GM12878 (cell line): Measurements from ENCODE around the gene PAPPA.

Experiments
- CEBPB ChIP-seq, 2 experiments: fragments of 150-350 bp in 1 of 2; IDR thresholded peaks; 2 replicates each; pipeline ENCODE4 v1.6.1; 2012 to 2014; ENCODE audit warnings: low read depth in 2 of 2, low read length in 2 of 2, borderline replicate concordance in 1 of 2, inconsistent platforms in 1 of 2
- CREB1 ChIP-seq: IDR thresholded peaks from 2 replicates; pipeline ENCODE4 v1.6.1; 2012; ENCODE audit warnings: low read depth, mild to moderate bottlenecking, inconsistent platforms
- EZH2 ChIP-seq: IDR thresholded peaks from 2 replicates; pipeline ENCODE4 v1.6.1; 2012; ENCODE audit warnings: low read depth, mild to moderate bottlenecking, control low read depth, inconsistent platforms, low read length, borderline replicate concordance; ENCODE audit not compliant: control insufficient read depth
- JUND ChIP-seq: IDR thresholded peaks from 2 replicates; pipeline ENCODE4 v1.6.1; 2012; ENCODE audit warnings: low read depth, mild to moderate bottlenecking, low read length, improper control_type of control experiment, moderate library complexity
- NFXL1 ChIP-seq: fragments of 450-650 bp; IDR thresholded peaks from 2 replicates; pipeline ENCODE4 v1.6.1; 2017; ENCODE audit warnings: antibody characterized with exemption, mild to moderate bottlenecking, borderline replicate concordance
- NR2C2 ChIP-seq: IDR thresholded peaks from 2 replicates; pipeline ENCODE4 v1.6.1; 2011; ENCODE audit warnings: borderline replicate concordance, low read depth; ENCODE audit not compliant: control insufficient read depth, insufficient read length
- POLR2A ChIP-seq: IDR thresholded peaks from 2 replicates; pipeline ENCODE4 v1.6.1; 2011; ENCODE audit warnings: low read depth, mild to moderate bottlenecking, low read length
- RB1 ChIP-seq: fragments of 450-650 bp; formaldehyde crosslinking; IDR thresholded peaks from 2 replicates; pipeline ENCODE4 v1.6.1; 2017; ENCODE audit warnings: mild to moderate bottlenecking, borderline replicate concordance
- SIN3A ChIP-seq: IDR thresholded peaks from 2 replicates; pipeline ENCODE4 v1.6.1; 2012; ENCODE audit warnings: low read depth, low read length, improper control_type of control experiment
- TBL1XR1 ChIP-seq: IDR thresholded peaks from 2 replicates; pipeline ENCODE4 v1.6.1; 2012; ENCODE audit warnings: low read depth, low read length, improper control_type of control experiment
- TCF12 ChIP-seq: IDR thresholded peaks from 2 replicates; pipeline ENCODE4 v1.6.1; 2011; ENCODE audit warnings: low read depth, mild to moderate bottlenecking, low read length
- TF ChIP-seq, protein P1 (sequence below), 3 experiments: IDR thresholded peaks in 2 of 3; conservative IDR thresholded peaks in 1 of 3; 2 replicates each; pipeline ENCODE4 v1.5.1; 2011; ENCODE audit warnings: low read depth in 3 of 3, low read length in 3 of 3, mild to moderate bottlenecking in 3 of 3, control low read depth in 2 of 3, moderate library complexity in 2 of 3, inconsistent platforms in 1 of 3, mixed read lengths in 1 of 3; ENCODE audit not compliant: control insufficient read depth in 2 of 3, insufficient read depth in 1 of 3; ENCODE audit errors: extremely low read depth in 1 of 3
- TF ChIP-seq, protein P2 (sequence below): IDR thresholded peaks from 2 replicates; pipeline ENCODE4 v1.6.1; 2012; ENCODE audit warnings: low read depth, low read length, improper control_type of control experiment

DNA sequence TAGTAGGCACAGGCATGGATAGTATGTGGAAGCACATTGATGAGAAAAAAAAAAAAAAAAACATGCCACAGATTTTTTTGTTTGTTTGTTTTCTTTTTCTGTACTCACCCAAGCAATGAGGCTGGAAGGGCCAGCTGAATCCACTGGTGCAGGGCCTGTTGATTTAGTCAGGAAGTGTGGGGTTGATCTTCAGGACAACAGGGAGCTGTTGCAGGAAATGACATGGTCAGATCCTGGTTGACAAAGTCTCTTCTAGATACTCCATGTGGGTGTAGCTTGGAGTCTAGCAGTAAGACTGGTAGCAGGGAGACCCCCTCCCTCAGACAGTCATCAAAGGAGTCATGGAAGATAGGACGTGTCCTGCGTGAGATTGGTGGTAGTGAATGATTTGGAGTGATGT lies 191.8 kb downstream of the PAPPA start:
- no peak for TF ChIP-seq NR2C2
- TF ChIP-seq, protein P1, sequence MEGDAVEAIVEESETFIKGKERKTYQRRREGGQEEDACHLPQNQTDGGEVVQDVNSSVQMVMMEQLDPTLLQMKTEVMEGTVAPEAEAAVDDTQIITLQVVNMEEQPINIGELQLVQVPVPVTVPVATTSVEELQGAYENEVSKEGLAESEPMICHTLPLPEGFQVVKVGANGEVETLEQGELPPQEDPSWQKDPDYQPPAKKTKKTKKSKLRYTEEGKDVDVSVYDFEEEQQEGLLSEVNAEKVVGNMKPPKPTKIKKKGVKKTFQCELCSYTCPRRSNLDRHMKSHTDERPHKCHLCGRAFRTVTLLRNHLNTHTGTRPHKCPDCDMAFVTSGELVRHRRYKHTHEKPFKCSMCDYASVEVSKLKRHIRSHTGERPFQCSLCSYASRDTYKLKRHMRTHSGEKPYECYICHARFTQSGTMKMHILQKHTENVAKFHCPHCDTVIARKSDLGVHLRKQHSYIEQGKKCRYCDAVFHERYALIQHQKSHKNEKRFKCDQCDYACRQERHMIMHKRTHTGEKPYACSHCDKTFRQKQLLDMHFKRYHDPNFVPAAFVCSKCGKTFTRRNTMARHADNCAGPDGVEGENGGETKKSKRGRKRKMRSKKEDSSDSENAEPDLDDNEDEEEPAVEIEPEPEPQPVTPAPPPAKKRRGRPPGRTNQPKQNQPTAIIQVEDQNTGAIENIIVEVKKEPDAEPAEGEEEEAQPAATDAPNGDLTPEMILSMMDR (IDR thresholded peaks at IDR 0.05 in 2 of 3, conservative IDR thresholded peaks at IDR 0.05 in 1 of 3; ENCODE audit: control insufficient read depth in 2 of 3, extremely low read depth in 1 of 3, insufficient read depth in 1 of 3, low read depth in 3 of 3, low read length in 3 of 3) = no peak
- no peak for TF ChIP-seq EZH2
- TF ChIP-seq CEBPB (IDR thresholded peaks at IDR 0.05; ENCODE audit: borderline replicate concordance in 1 of 2, low read depth in 2 of 2, low read length in 2 of 2) = no peak
- no peak for TF ChIP-seq CREB1
- TF ChIP-seq, protein P2, sequence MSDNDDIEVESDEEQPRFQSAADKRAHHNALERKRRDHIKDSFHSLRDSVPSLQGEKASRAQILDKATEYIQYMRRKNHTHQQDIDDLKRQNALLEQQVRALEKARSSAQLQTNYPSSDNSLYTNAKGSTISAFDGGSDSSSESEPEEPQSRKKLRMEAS = no peak
- no peak for TF ChIP-seq SIN3A
- TF ChIP-seq JUND = no peak
- TF ChIP-seq TBL1XR1 = no peak
- TF ChIP-seq TCF12 = no peak
- TF ChIP-seq RB1 = no peak
- no peak for TF ChIP-seq POLR2A
- TF ChIP-seq NFXL1 = no peak
